Measurements from ENCODE around the gene CPSF3.

The CPSF3 gene

GRCh38 chr2:9518163-9518562, 94.7 kb downstream of the CPSF3 start:
- DNase-seq (ENCODE audit: low read depth) = no peak

- DNase-seq (ENCODE audit: low read depth) = no peak
Observed at GRCh38 chr2:9518780-9519179, 95.3 kb downstream of the CPSF3 start.

DNA sequence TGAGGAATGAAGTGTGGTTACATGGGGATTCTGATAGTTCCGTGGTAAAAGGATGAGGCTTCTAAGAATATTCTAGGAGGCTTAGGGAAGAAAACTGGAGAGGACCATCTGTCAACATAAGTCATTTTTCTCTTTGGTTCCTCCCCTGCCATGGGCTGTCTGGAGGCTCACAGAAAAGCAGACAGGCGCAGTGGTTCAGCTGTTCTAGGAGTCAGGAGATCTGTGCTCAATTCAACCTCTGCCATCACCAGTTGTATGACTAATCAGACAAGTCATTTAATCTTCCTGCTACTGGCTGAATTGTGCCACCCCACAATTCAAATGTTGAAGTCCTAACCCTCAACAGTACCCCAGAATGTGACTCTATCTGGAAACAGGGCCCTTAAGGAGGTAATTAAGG, 95.8 kb downstream of the CPSF3 start:
- no peak for DNase-seq (ENCODE audit: low read depth)
